ENCODE measurements around the gene CDH23.

CDH23 gene

GRCh38 chr10:71631007-71631861, 234.5 kb downstream of the CDH23 start:
- no peak for DNase-seq (ENCODE audit: low read depth, low spot score)
- H3K4me3 ChIP-seq (ENCODE audit: low read depth, low read length) = no peak overlapping the region
- TF ChIP-seq, protein P1, sequence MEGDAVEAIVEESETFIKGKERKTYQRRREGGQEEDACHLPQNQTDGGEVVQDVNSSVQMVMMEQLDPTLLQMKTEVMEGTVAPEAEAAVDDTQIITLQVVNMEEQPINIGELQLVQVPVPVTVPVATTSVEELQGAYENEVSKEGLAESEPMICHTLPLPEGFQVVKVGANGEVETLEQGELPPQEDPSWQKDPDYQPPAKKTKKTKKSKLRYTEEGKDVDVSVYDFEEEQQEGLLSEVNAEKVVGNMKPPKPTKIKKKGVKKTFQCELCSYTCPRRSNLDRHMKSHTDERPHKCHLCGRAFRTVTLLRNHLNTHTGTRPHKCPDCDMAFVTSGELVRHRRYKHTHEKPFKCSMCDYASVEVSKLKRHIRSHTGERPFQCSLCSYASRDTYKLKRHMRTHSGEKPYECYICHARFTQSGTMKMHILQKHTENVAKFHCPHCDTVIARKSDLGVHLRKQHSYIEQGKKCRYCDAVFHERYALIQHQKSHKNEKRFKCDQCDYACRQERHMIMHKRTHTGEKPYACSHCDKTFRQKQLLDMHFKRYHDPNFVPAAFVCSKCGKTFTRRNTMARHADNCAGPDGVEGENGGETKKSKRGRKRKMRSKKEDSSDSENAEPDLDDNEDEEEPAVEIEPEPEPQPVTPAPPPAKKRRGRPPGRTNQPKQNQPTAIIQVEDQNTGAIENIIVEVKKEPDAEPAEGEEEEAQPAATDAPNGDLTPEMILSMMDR (IDR thresholded peaks at IDR 0.05; ENCODE audit: low read depth, low read length) = no peak

GRCh38 chr10:71632200-71632820, 235.6 kb downstream of the CDH23 start:
- TF ChIP-seq, protein P1 (IDR thresholded peaks at IDR 0.05; ENCODE audit: low read depth, low read length) = no peak

More at GRCh38 chr10:71631007-71631861, 234.5 kb downstream of the CDH23 start:
- in situ Hi-C loops (cut with HindIII; ENCODE audit: low sequenced_read_pairs) = no loop called here

GRCh38 chr10:71632896-71633600, 236.3 kb downstream of the CDH23 start:
- DNase-seq (ENCODE audit: low read depth, low spot score) = no peak
- in situ Hi-C loops (cut with HindIII; ENCODE audit: low sequenced_read_pairs) = no loop called here
- TF ChIP-seq, protein P1 (IDR thresholded peaks at IDR 0.05; ENCODE audit: low read depth, low read length) = no peak
- H3K4me3 ChIP-seq (ENCODE audit: low read depth, low read length) = no peak overlapping the region

More at GRCh38 chr10:71632200-71632820, 235.6 kb downstream of the CDH23 start:
- no peak overlapping the region for H3K4me3 ChIP-seq (ENCODE audit: low read depth, low read length)
- no peak for DNase-seq (ENCODE audit: low read depth, low spot score)
- in situ Hi-C loops (cut with HindIII; ENCODE audit: low sequenced_read_pairs) = no loop called here

- H3K4me3 ChIP-seq (ENCODE audit: low read depth, low read length) = no peak overlapping the region
- in situ Hi-C loops (cut with HindIII; ENCODE audit: low sequenced_read_pairs) = no loop called here
- DNase-seq (ENCODE audit: low read depth, low spot score) = no peak
- TF ChIP-seq, protein P1 (IDR thresholded peaks at IDR 0.05; ENCODE audit: low read depth, low read length) = no peak
Measured at GRCh38 chr10:71633920-71634319, 237.2 kb downstream of the CDH23 start.

DNA sequence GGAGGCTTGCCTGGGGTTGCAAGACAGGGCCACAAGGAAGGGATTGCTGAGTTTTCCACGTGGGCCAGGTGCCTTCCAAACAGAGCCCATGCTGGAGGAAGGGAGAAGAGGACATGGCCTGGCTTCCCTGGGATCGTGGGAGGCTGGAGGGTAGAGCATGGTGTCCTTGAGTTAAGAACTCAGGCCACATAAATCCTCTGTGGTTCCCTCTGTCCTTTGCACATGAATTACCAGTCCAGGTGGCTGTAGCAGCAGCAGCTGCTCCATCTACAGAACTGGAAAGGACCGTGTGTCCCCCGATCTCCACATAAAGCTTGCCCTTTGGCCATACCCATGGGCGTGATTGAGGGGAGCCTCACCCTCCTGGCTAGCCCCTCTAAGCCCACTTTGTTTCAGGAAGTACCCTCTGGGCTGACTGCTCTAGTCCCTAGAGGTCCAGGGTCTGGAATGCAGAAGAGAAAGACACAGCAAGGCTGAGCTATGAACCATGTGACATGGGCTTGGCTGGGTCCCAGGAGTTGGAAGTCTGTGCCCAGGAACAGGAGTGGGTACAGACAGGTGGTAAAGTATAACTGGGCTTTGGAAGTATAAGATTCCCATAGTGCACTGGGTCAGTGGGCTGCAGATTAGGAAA, 237.9 kb downstream of the CDH23 start:
- TF ChIP-seq, protein P1 (IDR thresholded peaks at IDR 0.05; ENCODE audit: low read depth, low read length) = no peak
- no peak for DNase-seq (ENCODE audit: low read depth, low spot score)
- H3K4me3 ChIP-seq (ENCODE audit: low read depth, low read length) = no peak overlapping the region
- in situ Hi-C loops (cut with HindIII; ENCODE audit: low sequenced_read_pairs) = no loop called here

DNA sequence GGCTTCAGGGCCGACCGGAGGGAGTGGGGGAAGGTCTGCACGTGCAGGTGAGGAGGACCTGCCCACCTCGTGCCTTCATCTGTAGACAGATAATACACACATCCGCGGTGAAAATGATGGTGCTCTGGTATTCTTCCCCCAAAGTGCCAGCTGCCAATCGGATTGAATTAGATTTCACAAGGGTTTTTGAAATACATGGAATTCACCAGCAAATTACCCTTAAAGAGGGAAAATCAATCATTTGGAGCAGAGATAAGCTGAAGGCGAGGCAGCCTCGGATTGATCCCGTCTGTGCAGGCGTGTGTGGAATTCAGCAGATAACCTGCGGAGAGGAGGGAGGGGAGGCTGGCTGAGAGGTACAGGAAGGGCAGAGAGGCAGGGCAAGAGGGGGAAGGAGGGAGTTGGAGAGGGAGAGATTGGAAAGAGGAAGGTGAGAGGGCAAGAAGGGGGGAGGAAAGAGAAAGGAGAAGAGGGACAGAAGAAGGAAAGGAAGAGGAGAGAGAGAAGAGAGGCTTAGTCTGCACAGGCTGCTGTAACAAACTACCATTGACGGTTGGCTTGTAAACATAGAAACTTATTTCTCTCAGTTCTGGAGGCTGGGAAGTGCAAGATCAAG, 238.6 kb downstream of the CDH23 start:
- DNase-seq (ENCODE audit: low read depth, low spot score) = no peak
- TF ChIP-seq, protein P1 (IDR thresholded peaks at IDR 0.05; ENCODE audit: low read depth, low read length) = no peak
- H3K4me3 ChIP-seq (ENCODE audit: low read depth, low read length) = no peak overlapping the region

More for the DNA sequence above, 238.6 kb downstream of the CDH23 start:
- in situ Hi-C loops (cut with HindIII; ENCODE audit: low sequenced_read_pairs) = no loop called here

Measured in astrocyte of the spinal cord (primary cell).